Dedifferentiated amniotic fluid mesenchymal stem cell (primary cell): Measurements from ENCODE around the gene KLF7.

Source experiments
- DNase-seq: peaks from one replicate; pipeline ENCODE4 v3.0.0-alpha.2; 2016; ENCODE audit errors: extremely low spot score

Gene KLF7

GRCh38 chr2:207165121-207166038 is at the start of gene KLF7:
KLF7 (minus strand) TSS chr2:207165948; CDS start chr2:207165568, 380 bp downstream.
- DNase-seq, result no peak

GRCh38 chr2:207215308-207215707 is 49.6 kb upstream of the KLF7 start:
- no peak for DNase-seq

GRCh38 chr2:207214446-207214845 is 48.7 kb upstream of the KLF7 start:
- DNase-seq, result no peak

GRCh38 chr2:207206011-207206410 is 40.3 kb upstream of the KLF7 start:
- no peak for DNase-seq

GRCh38 chr2:207205173-207205957 is 39.6 kb upstream of the KLF7 start:
- no peak for DNase-seq

- no peak for DNase-seq
These were observed 37.3 kb upstream of the KLF7 start for GRCh38 chr2:207203056-207203455.

- DNase-seq, result no peak
These were observed 36.9 kb upstream of the KLF7 start for GRCh38 chr2:207202645-207203044.

GRCh38 chr2:207201416-207201815 is 35.7 kb upstream of the KLF7 start:
- DNase-seq, result no peak

- DNase-seq, result no peak
These were observed 34.4 kb upstream of the KLF7 start for GRCh38 chr2:207200136-207200535.

- no peak for DNase-seq
These were observed 28.3 kb upstream of the KLF7 start for GRCh38 chr2:207194028-207194427.

- peak; percentile 67 for DNase-seq
These were observed 23.1 kb upstream of the KLF7 start for GRCh38 chr2:207188626-207189419.

- DNase-seq, result no peak
These were observed 19.6 kb upstream of the KLF7 start for GRCh38 chr2:207185372-207185771.

- no peak for DNase-seq
These were observed 19.0 kb upstream of the KLF7 start for GRCh38 chr2:207184768-207185167.

- DNase-seq, result no peak
These were observed 18.6 kb upstream of the KLF7 start for GRCh38 chr2:207184348-207184747.

- DNase-seq, result no peak
These were observed 17.8 kb upstream of the KLF7 start for GRCh38 chr2:207183506-207183905.

GRCh38 chr2:207182911-207183310 is 17.2 kb upstream of the KLF7 start:
- DNase-seq, result peak; percentile 82

GRCh38 chr2:207181526-207182274 is 16.0 kb upstream of the KLF7 start:
- DNase-seq, result no peak

GRCh38 chr2:207180741-207181140 is 15.0 kb upstream of the KLF7 start:
- peak; percentile 47 for DNase-seq

GRCh38 chr2:207176247-207176646 is 10.5 kb upstream of the KLF7 start:
- no peak for DNase-seq

GRCh38 chr2:207173641-207174040 is 7.9 kb upstream of the KLF7 start:
- DNase-seq, result no peak
